ENCODE data around the gene JAKMIP1.

DNA sequence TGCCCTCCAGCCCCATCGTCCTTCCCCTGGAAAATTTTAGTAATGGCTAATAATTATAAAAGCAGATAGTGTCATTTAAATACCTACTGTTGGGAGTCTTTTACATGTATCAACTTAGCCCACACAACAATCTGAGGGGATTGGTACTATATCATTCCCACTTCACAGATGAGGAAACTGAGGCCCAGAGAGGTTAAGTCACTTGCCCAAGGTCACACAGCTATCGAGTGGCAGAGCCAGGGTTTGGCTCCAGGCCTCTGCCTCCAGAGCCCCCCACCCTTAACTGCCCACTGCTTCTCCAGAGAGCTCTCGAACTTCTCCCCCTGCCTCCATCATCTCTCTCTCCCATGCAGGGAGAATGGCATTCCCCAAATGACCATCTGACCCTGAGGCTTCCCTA is 189.6 kb downstream of the JAKMIP1 start:
- TF ChIP-seq EP300 (IDR thresholded peaks at IDR 0.05) (no peak), POLR2A (IDR thresholded peaks at IDR 0.05) (no peak)
- TF ChIP-seq, protein P1, sequence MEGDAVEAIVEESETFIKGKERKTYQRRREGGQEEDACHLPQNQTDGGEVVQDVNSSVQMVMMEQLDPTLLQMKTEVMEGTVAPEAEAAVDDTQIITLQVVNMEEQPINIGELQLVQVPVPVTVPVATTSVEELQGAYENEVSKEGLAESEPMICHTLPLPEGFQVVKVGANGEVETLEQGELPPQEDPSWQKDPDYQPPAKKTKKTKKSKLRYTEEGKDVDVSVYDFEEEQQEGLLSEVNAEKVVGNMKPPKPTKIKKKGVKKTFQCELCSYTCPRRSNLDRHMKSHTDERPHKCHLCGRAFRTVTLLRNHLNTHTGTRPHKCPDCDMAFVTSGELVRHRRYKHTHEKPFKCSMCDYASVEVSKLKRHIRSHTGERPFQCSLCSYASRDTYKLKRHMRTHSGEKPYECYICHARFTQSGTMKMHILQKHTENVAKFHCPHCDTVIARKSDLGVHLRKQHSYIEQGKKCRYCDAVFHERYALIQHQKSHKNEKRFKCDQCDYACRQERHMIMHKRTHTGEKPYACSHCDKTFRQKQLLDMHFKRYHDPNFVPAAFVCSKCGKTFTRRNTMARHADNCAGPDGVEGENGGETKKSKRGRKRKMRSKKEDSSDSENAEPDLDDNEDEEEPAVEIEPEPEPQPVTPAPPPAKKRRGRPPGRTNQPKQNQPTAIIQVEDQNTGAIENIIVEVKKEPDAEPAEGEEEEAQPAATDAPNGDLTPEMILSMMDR (IDR thresholded peaks at IDR 0.05): no peak

Measured in upper lobe of left lung (tissue), 4 donors.